Measurements from ENCODE around the gene SLIRP. TPM values are rescaled to one million over a fixed set of nuclear protein-coding genes. Genes with fewer than 3 reads are reported as not detected.
A peak's percentile ranks its signal among the peaks of the same experiment; 100 is the strongest.

The SLIRP gene
- total and polyA plus RNA-seq, 2 experiments from 2014 or later = 246 to 425 TPM

- H3K79me2 ChIP-seq = no peaks in the 10 kb centered on the region
- no peaks in the 10 kb centered on the region for H4K20me1 ChIP-seq (ENCODE audit: insufficient read depth, poor library complexity, severe bottlenecking)
- peaks cover 6% of the 10 kb centered on the region for H3K4me1 ChIP-seq (ENCODE audit: insufficient read depth)
- TF ChIP-seq EZH2phosphoT487 (IDR thresholded peaks at IDR 0.05; ENCODE audit: low read depth, severe bottlenecking, unreplicated experiment) (no peak), EZH2 (IDR thresholded peaks at IDR 0.05; ENCODE audit: borderline replicate concordance) (no peak), CTCF (IDR thresholded peaks at IDR 0.05; ENCODE audit: poor library complexity) (no peak)
- H3K4me3 ChIP-seq = no peak overlapping the region
- no peak overlapping the region for H2AFZ ChIP-seq
- peak overlapping the region; percentile 37 for H3K4me2 ChIP-seq
- H3K36me3 ChIP-seq (replicated peaks; ENCODE audit: insufficient read depth, low read depth) = no peaks in the 10 kb centered on the region
- H3K27ac ChIP-seq = peak overlapping the region; percentile 84
- WGBS (ENCODE audit: low lambda C conversion rate, missing lambda C conversion rate) = 83% methylated on average over 7 of the region's 7 CpGs
- H3K9me2 ChIP-seq (replicated peaks; ENCODE audit: insufficient read depth) = no peaks in the 10 kb centered on the region
- no peaks in the 10 kb centered on the region for H3K27me3 ChIP-seq
- DNase-seq (ENCODE audit: low spot score) = peak; percentile 50
- H3K9me3 ChIP-seq (ENCODE audit: low read depth) = no peaks in the 10 kb centered on the region
Measured at GRCh38 chr14:77681196-77682157, 26.4 kb upstream of the SLIRP start.

- Histone ChIP-seq H2AFZ (no peak overlapping the region), H3K9me3 (ENCODE audit: low read depth) (no peaks in the 10 kb centered on the region), H3K79me2 (no peaks in the 10 kb centered on the region), H3K9me2 (replicated peaks; ENCODE audit: insufficient read depth) (no peaks in the 10 kb centered on the region), H4K20me1 (ENCODE audit: insufficient read depth, poor library complexity, severe bottlenecking) (no peaks in the 10 kb centered on the region), H3K4me1 (ENCODE audit: insufficient read depth) (peaks cover 6% of the 10 kb centered on the region), H3K27me3 (no peaks in the 10 kb centered on the region), H3K36me3 (replicated peaks; ENCODE audit: insufficient read depth, low read depth) (no peaks in the 10 kb centered on the region), H3K4me2 (peak overlapping the region; percentile 37), H3K27ac (peak overlapping the region; percentile 84), H3K4me3 (no peak overlapping the region)
- no peak for DNase-seq (ENCODE audit: low spot score)
- 43% methylated on average over 1 of the region's 1 CpG for WGBS (ENCODE audit: low lambda C conversion rate, missing lambda C conversion rate)
- TF ChIP-seq EZH2phosphoT487 (IDR thresholded peaks at IDR 0.05; ENCODE audit: low read depth, severe bottlenecking, unreplicated experiment) (no peak), CTCF (IDR thresholded peaks at IDR 0.05; ENCODE audit: poor library complexity) (no peak), EZH2 (IDR thresholded peaks at IDR 0.05; ENCODE audit: borderline replicate concordance) (no peak)
Measured at GRCh38 chr14:77682158-77682553, 25.7 kb upstream of the SLIRP start.

- Histone ChIP-seq H3K4me2 (no peak overlapping the region), H3K27ac (no peak overlapping the region), H4K20me1 (ENCODE audit: insufficient read depth, poor library complexity, severe bottlenecking) (no peaks in the 10 kb centered on the region), H3K27me3 (no peaks in the 10 kb centered on the region), H3K4me1 (ENCODE audit: insufficient read depth) (no peaks in the 10 kb centered on the region), H3K9me2 (replicated peaks; ENCODE audit: insufficient read depth) (no peaks in the 10 kb centered on the region), H3K9me3 (ENCODE audit: low read depth) (no peaks in the 10 kb centered on the region), H3K4me3 (no peak overlapping the region), H2AFZ (no peak overlapping the region), H3K36me3 (replicated peaks; ENCODE audit: insufficient read depth, low read depth) (no peaks in the 10 kb centered on the region), H3K79me2 (no peaks in the 10 kb centered on the region)
- DNase-seq (ENCODE audit: low spot score) = no peak
- TF ChIP-seq EZH2 (IDR thresholded peaks at IDR 0.05; ENCODE audit: borderline replicate concordance) (no peak), EZH2phosphoT487 (IDR thresholded peaks at IDR 0.05; ENCODE audit: low read depth, severe bottlenecking, unreplicated experiment) (no peak), CTCF (IDR thresholded peaks at IDR 0.05; ENCODE audit: poor library complexity) (no peak)
- WGBS (ENCODE audit: low lambda C conversion rate, missing lambda C conversion rate) = 98% methylated on average over 2 of the region's 2 CpGs
Measured at GRCh38 chr14:77691259-77691658, 16.6 kb upstream of the SLIRP start.

Measured in hepatocyte (in vitro differentiated cells).